ENCODE data around the gene TTC28. TPM values are rescaled to one million over a fixed set of nuclear protein-coding genes. Genes with fewer than 3 reads are reported as not detected.

Gene TTC28
- total RNA-seq, 3 donors from 2014 or later = 0.66 to 0.90 (median 0.71) TPM

DNA sequence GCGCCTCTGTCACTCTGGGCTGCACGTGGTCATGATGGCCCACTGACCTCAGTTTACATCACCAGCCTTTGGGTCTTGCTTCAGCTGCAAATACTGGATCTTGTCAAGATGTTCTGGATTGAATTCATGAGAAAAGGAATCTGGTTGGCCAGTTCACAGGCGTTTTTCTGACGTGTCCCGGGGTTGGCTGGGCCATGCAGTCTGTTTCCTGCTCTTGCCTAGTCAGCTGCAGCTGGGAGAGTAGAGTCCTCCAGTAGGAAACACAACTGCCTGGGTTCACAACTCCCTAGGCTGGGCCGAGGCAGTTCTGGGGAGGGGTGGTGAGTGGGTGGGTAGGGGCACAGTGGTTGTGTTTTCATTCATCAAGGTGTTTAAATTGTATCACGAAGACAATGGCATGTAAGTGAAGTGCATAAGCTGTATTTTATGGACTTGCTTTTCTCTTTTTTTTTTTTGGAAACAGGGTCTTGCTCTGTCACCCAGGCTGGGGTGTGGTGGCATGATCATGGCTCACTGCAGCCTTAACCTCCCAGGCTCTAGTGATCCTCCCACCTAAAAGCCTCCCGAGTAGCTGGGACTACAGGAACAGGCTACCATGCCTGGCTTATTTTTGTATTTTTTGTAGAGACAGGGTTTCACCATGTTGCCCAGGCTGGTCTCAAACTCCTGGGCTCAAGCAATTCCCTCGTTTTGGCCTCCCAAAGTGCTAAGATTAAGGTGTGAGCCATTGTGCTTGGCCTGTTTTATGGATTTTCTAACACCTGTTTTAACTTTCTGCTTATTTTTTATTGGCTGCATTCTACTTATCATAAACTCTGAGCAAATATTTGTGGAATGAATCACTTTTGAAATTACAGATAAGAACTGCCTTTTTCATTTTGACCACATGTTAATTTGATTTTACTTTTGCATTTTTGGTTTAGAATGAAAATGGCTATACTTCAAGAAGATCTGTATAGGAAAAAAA is 706.6 kb downstream of the TTC28 start:
- no peaks in the 10 kb centered on the region for H3K27me3 Mint-ChIP-seq (ENCODE audit: low read depth)
- ATAC-seq (no peak), DNase-seq (no peak)

DNA sequence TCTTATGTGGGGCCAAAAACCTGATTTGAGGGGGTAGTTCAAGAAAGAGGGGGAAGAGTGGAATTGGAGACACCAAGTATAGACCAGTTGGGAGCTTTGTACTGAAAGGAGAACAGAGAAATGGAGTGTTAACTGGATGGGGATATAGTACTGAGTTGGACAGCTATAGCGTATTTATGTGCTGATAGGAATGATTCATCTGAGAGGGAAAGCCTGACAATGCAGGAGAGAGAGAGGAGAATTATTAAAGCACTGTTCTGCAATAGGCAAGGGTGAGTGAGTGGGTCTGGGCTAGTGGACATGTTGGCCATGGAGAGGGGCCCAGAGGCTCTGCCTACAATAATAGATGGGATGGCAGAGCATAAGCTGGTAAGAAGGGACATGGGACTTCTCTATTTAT is 707.7 kb downstream of the TTC28 start:
- no peaks in the 10 kb centered on the region for H3K4me1 Mint-ChIP-seq (ENCODE audit: low read depth)
- no peak overlapping the region for H3K4me3 Mint-ChIP-seq
- DNase-seq (no peak), ATAC-seq (no peak)
- H3K36me3 Mint-ChIP-seq (ENCODE audit: insufficient read depth) = peaks cover 15% of the 10 kb centered on the region
- peaks cover 4% of the 10 kb centered on the region for H3K9me3 Mint-ChIP-seq
- H3K27me3 Mint-ChIP-seq (ENCODE audit: low read depth) = no peaks in the 10 kb centered on the region

More for the DNA sequence above, 706.6 kb downstream of the TTC28 start:
- peaks cover 4% of the 10 kb centered on the region for H3K9me3 Mint-ChIP-seq
- H3K4me3 Mint-ChIP-seq = no peak overlapping the region
- H3K36me3 Mint-ChIP-seq (ENCODE audit: insufficient read depth) = peaks cover 18% of the 10 kb centered on the region
- H3K4me1 Mint-ChIP-seq (ENCODE audit: low read depth) = no peaks in the 10 kb centered on the region

DNA sequence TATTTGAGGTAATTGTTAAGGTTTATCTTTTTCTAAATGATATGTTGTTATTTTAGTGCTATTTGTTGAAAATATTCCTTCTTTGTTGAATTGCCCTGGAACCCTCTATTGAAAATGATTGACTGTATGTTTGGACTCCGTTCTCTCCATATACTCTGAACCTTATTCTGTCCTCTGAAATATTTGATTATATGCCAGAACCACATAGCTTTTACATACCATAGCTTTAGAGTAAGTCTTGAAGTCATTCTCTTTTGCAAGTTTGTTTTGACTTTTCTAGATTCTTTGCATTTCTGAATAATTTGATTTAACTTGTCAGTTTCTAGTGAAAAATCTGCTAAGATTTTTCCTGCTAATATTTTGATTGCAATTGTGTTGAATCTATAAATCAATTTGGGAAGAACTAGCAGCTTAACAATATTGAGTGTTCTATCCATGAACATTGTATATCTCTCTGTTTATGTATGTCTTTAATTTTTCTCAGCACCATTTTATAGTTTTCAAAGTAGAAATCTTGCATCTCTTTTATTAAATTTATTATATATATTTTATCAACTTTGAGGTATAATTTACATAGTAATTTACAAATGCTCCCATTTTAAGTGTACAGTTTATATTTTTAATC is 708.9 kb downstream of the TTC28 start:
- ATAC-seq = no peak
- Mint-ChIP-seq H3K27me3 (ENCODE audit: low read depth) (no peaks in the 10 kb centered on the region), H3K4me3 (no peak overlapping the region), H3K9me3 (peaks cover 4% of the 10 kb centered on the region), H3K36me3 (ENCODE audit: insufficient read depth) (peaks cover 15% of the 10 kb centered on the region), H3K4me1 (ENCODE audit: low read depth) (no peaks in the 10 kb centered on the region)
- DNase-seq = no peak

DNA sequence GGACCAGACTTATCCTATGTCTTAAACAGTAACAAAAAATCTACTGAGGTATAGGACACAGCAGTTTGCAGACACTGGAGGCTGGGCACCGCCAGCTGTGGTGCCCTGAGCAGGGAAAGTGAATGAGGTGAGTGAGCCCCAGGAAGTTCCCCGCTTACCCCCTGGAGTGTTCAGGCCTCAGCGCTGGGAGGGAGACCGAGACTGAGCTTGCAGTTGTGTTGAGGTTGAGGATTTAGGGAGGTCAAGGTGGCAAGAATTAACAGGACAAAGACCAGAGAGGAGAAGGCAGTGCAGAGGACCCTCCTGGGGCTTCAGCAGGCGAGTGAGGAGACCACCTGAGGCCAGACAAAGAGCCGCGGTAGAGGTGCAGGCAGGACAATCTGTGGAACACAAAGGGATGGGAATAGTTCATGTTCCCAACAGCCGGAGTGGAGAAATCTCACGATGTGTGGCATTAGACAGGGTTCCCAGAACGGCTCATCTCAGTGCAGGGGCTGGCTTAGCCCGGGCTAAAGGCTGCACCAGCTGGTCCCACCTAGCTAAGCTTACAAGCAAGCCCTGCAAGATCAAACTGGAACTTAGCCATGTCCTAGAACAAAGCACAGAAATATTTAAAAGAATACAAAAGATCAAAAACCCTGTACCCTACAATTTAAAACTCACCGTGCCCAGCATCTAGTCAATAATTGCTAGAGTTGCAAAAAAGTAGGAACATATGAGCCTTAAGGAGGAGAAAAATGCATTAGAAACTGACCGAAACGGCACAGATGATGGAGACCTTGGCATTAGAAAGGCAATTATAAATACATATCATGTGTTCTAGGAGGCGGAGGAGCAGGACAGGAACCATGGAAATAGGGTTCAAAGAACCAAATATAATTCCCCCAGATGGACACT is 713.2 kb downstream of the TTC28 start:
- no peak overlapping the region for H3K4me3 Mint-ChIP-seq
- ATAC-seq = no peak
- H3K9me3 Mint-ChIP-seq = peaks cover 4% of the 10 kb centered on the region
- H3K27me3 Mint-ChIP-seq (ENCODE audit: low read depth) = no peaks in the 10 kb centered on the region
- H3K36me3 Mint-ChIP-seq (ENCODE audit: insufficient read depth) = peaks cover 12% of the 10 kb centered on the region
- no peaks in the 10 kb centered on the region for H3K4me1 Mint-ChIP-seq (ENCODE audit: low read depth)
- no peak for DNase-seq

DNA sequence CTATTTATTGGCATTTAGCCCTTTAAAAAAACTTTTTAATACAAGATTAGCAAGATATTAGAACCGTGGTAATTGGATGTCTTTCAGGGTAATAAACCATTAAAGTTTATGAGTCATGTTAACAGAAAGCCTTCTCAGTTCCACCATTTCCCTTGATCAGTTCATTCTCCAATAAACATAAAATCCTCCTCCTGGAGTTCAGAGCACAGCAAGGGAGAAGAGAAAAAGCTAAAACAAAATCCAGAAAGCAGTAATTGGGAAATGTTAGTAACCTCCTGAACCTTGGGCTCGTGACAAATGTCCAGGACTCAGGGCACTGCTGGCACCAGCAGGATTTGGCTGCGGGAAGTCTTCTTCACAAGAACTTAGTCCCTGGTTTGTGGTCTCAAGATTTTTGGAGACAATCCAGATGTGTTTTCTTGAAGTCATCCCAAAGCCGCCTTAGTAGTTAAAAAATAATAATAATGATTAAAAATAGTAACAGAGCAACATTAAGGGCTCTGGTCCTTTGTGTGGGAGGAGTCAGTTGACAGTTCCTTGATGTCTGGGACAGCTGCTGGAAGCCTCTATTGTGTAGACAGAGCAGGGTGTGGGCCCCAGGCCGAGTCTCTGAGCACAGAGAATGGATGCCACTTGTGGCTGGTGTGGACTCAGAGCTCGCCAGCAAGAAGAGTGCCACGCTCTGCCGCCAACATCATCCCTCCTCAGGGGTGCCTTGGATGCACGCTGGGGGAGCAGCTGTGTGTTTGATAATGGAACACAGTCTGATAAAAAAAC is 717.2 kb downstream of the TTC28 start:
- ATAC-seq = no peak
- H3K27me3 Mint-ChIP-seq (ENCODE audit: low read depth) = no peaks in the 10 kb centered on the region
- H3K4me1 Mint-ChIP-seq (ENCODE audit: low read depth) = no peaks in the 10 kb centered on the region
- no peaks in the 10 kb centered on the region for H3K36me3 Mint-ChIP-seq (ENCODE audit: insufficient read depth)
- H3K4me3 Mint-ChIP-seq = no peak overlapping the region
- H3K9me3 Mint-ChIP-seq = no peaks in the 10 kb centered on the region
- DNase-seq = no peak

DNA sequence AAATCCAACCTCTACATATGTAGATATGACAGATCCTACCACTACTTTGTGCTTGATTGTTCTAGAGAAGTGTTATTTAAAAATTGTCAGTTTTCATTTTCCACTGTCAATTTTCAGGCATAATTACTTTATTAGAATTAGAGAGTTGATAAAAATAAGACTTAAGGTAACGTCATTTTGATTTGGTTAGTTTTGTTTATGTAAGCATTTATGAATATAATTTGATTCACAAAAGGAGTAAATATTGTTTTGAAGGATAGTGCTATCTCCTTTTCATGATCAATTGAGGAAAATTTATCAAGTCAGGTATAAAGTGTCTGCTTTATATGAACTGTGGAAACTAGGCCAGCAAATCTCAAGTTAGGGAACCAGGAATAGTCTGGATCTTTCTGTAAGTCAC is 718.0 kb downstream of the TTC28 start:
- ATAC-seq (no peak), DNase-seq (no peak)
- no peaks in the 10 kb centered on the region for H3K9me3 Mint-ChIP-seq
- H3K4me3 Mint-ChIP-seq = no peak overlapping the region
- no peaks in the 10 kb centered on the region for H3K27me3 Mint-ChIP-seq (ENCODE audit: low read depth)
- no peaks in the 10 kb centered on the region for H3K36me3 Mint-ChIP-seq (ENCODE audit: insufficient read depth)
- H3K4me1 Mint-ChIP-seq (ENCODE audit: low read depth) = no peaks in the 10 kb centered on the region

DNA sequence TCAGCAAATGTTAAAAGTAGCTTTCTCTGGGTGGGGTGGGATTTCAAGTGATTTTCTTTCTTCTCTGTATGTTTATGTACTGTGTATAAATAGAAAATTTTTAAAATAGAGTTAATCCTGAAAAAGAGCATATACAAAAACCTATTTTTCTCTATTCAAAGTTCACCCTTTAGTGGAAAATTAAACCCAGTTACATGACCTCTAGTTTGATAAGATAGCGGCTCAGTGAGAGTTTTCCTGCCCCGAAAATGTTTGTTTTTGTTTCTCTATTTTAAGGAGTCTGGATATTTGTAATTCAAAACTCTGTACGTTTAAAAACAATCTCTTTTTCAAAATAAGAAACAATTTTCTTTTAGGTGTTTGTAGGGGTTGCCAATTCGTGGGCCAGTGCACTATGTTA is 718.5 kb downstream of the TTC28 start:
- ATAC-seq = no peak

DNA sequence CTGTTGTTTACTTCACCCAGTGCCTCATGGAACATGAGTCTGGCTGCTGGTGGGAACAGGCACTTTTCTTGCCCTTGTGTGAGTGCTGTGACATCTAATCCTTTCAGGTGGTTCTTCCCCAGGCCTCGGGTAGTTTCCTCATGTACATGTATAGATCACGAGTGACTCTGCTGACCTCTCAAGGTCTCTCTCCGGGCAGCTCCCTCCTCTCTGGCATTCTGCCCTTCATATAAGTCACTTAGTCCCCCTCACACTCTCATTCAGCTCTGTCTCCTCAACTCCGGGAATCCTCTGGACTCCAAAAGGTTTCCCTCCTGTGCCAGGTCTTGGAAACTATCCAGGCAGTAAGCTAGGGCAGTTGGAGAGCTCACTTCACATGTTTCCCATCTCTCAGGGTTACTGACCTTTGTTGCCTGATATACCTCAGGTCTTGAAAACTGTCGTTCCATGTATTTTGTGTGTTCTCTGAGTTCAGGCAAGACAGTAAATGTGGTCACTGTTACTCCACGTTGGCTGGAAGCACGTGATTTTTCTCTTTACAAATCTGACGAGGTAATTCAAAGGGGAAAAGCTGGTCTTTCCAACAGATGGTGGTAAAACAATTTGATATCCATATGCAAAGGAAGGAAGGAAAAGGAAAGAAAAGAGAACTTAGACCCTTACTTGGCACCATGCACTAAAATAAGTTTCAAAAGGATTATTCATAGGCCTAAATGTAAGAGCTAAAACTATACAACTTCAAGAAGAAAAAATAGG is 720.1 kb downstream of the TTC28 start:
- DNase-seq (no peak), ATAC-seq (no peak)
- Mint-ChIP-seq H3K4me1 (ENCODE audit: low read depth) (no peaks in the 10 kb centered on the region), H3K4me3 (no peak overlapping the region), H3K36me3 (ENCODE audit: insufficient read depth) (no peaks in the 10 kb centered on the region), H3K9me3 (no peaks in the 10 kb centered on the region), H3K27me3 (ENCODE audit: low read depth) (no peaks in the 10 kb centered on the region)

More for the DNA sequence above, 718.5 kb downstream of the TTC28 start:
- no peaks in the 10 kb centered on the region for H3K27me3 Mint-ChIP-seq (ENCODE audit: low read depth)
- H3K36me3 Mint-ChIP-seq (ENCODE audit: insufficient read depth) = no peaks in the 10 kb centered on the region
- H3K4me1 Mint-ChIP-seq (ENCODE audit: low read depth) = no peaks in the 10 kb centered on the region
- H3K4me3 Mint-ChIP-seq = no peak overlapping the region
- H3K9me3 Mint-ChIP-seq = no peaks in the 10 kb centered on the region
- DNase-seq = no peak

DNA sequence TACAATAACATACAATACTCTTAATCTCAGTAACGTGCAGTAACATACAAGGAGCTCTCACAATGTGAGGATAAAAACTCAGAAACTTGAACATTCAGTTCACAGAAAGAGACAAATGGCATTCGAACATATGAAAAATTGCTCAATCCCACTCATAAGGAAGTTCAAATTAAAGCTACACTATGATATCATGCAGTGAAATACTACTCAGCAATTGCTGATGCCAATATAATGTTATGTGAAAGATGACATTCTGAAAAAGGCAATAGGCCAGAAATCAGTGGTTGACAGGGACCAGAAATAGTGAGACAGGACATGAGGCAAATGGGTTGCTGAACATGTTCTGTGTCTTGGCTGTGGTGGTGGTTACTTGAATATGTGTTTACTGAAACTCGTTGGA is 726.9 kb downstream of the TTC28 start:
- Mint-ChIP-seq H3K36me3 (ENCODE audit: insufficient read depth) (peaks cover 2% of the 10 kb centered on the region), H3K9me3 (no peaks in the 10 kb centered on the region)

DNA sequence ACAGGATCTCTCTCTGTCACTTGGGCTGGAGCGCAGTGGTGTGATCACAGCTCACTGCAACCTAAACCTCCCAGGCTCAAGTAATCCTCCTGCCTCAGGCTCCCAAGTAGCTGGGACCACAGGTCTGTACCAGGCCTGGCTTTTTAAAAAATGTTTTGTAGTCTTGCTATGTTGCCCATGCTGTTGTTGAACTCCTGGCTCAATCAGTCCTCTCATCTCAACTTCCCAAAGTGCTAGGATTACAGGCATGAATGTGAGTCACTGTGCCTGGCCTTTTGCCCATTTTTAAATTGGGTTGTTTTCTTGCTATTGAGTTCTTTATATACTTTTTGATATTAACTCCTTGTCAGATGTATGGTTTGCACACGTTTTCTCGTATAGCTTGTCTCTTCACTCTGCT is 727.5 kb downstream of the TTC28 start:
- ATAC-seq (no peak), DNase-seq (no peak)
- Mint-ChIP-seq H3K36me3 (ENCODE audit: insufficient read depth) (peaks cover 3% of the 10 kb centered on the region), H3K4me3 (no peak overlapping the region), H3K9me3 (no peaks in the 10 kb centered on the region), H3K4me1 (ENCODE audit: low read depth) (no peaks in the 10 kb centered on the region), H3K27me3 (ENCODE audit: low read depth) (no peaks in the 10 kb centered on the region)

More for the DNA sequence above, 726.9 kb downstream of the TTC28 start:
- no peaks in the 10 kb centered on the region for H3K27me3 Mint-ChIP-seq (ENCODE audit: low read depth)
- DNase-seq = no peak
- H3K4me1 Mint-ChIP-seq (ENCODE audit: low read depth) = no peaks in the 10 kb centered on the region
- H3K4me3 Mint-ChIP-seq = no peak overlapping the region
- no peak for ATAC-seq

DNA sequence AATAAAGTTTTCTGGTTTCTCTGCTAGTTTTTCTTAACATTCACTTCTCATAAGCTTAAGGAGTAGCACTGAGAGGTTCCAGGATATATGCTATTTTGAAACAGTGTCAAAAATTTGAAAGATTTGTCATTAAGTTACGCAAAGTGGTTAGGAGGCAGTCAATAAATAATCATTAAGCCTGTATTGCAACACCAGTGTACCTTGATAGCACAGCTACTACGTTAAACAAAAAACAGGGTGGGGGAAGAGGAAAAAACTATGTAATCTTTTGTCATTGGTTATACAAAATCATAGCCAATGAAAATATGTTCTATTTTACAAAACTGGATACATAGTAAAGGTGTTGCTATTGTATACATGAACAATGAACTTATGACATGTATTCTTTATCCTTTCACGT is 730.2 kb downstream of the TTC28 start:
- H3K27me3 Mint-ChIP-seq (ENCODE audit: low read depth) = no peaks in the 10 kb centered on the region
- H3K4me1 Mint-ChIP-seq (ENCODE audit: low read depth) = no peaks in the 10 kb centered on the region
- ATAC-seq = no peak
- DNase-seq = no peak
- H3K4me3 Mint-ChIP-seq = no peak overlapping the region
- H3K9me3 Mint-ChIP-seq = no peaks in the 10 kb centered on the region
- peaks cover 8% of the 10 kb centered on the region for H3K36me3 Mint-ChIP-seq (ENCODE audit: insufficient read depth)

DNA sequence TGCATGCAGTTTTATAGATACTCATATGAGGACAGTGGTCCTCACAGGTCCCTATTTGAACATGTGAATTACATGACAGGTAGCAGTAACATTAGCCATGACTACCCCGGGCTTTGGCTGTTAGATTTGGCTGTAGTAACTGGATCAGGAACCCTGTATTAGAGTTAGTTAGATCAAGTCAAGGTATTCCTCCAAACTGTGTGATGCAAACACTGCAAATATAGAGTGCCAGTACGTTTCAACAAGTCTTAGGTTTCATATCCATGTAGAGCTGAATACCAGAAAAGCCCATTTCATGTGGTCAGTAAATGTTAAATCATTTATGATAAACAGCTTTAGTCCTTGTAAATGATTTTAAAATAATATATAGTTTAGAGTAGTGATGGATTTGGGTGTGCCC is 731.1 kb downstream of the TTC28 start:
- H3K36me3 Mint-ChIP-seq (ENCODE audit: insufficient read depth) = peaks cover 8% of the 10 kb centered on the region
- no peaks in the 10 kb centered on the region for H3K9me3 Mint-ChIP-seq
- no peaks in the 10 kb centered on the region for H3K4me1 Mint-ChIP-seq (ENCODE audit: low read depth)
- no peak overlapping the region for H3K4me3 Mint-ChIP-seq
- ATAC-seq (no peak), DNase-seq (no peak)
- no peaks in the 10 kb centered on the region for H3K27me3 Mint-ChIP-seq (ENCODE audit: low read depth)

DNA sequence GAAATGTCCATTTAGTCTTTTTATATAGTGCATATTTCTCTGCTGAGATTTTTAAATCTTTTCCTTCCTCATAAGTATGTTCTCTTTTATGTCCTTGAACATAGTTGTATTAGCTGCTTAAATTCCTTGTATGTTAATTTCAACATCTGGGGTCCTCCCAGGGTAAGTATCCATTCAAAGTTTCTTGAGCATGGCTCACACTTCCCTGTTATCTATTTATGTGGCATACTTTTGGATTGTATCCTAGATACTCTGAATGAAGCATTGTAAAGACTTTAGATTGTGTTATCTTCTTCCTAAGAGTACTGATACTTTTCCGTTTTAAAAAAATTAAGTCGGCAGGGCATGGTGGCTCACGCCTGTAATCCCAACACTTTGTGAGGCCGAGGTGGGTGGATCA is 732.2 kb downstream of the TTC28 start:
- DNase-seq (no peak), ATAC-seq (no peak)
- Mint-ChIP-seq H3K9me3 (no peaks in the 10 kb centered on the region), H3K4me3 (no peak overlapping the region), H3K27me3 (ENCODE audit: low read depth) (no peaks in the 10 kb centered on the region), H3K36me3 (ENCODE audit: insufficient read depth) (peaks cover 8% of the 10 kb centered on the region), H3K4me1 (ENCODE audit: low read depth) (no peaks in the 10 kb centered on the region)

Measured in activated T-cell treated with anti-CD3 and anti-CD28 coated beads, Interleukin-2, amount 50 U/mL, for 4 hours (primary cell).